GM23338 (cell line): ENCODE measurements around the gene MICALL2. TPM values are rescaled to one million over a fixed set of nuclear protein-coding genes. Genes with fewer than 3 reads are reported as not detected.

Experiments used
- ATAC-seq: fragments of 200-7000 bp; cut with Tn5 transposase; 3 replicates; pipeline ENCODE4 v1.9.1; 2020
- DNase-seq: peaks from one replicate; pipeline ENCODE4 v3.0.0-alpha.2; 2015; ENCODE audit warnings: low spot score
- H2AFZ ChIP-seq: fragments of 200-600 bp; sonication (generic); 2 replicates; pipeline ENCODE4 v1.8.0; 2016; ENCODE audit warnings: antibody characterized with exemption, mild to moderate bottlenecking, moderate library complexity
- H3F3A ChIP-seq: fragments of 200-600 bp; sonication (generic); replicated peaks from 2 replicates; pipeline ENCODE4 v1.8.0; 2017; ENCODE audit warnings: antibody characterized with exemption, mixed run types, low read depth
- H3K27ac ChIP-seq: fragments of 200-600 bp; sonication (generic); 2 replicates; pipeline ENCODE4 v1.6.1; 2016; ENCODE audit warnings: low read depth
- H3K27me3 ChIP-seq: fragments of 200-600 bp; sonication (generic); 2 replicates; pipeline ENCODE4 v1.8.0; 2016; ENCODE audit warnings: mild to moderate bottlenecking, mixed run types, moderate library complexity; ENCODE audit not compliant: insufficient read depth
- H3K36me3 ChIP-seq: fragments of 200-600 bp; sonication (generic); 2 replicates; pipeline ENCODE4 v1.8.0; 2016; ENCODE audit warnings: mild to moderate bottlenecking; ENCODE audit not compliant: insufficient read depth
- H3K4me1 ChIP-seq: fragments of 200-600 bp; sonication (generic); 2 replicates; pipeline ENCODE4 v1.8.0; 2016; ENCODE audit warnings: mild to moderate bottlenecking, moderate library complexity; ENCODE audit not compliant: insufficient read depth
- H3K4me2 ChIP-seq: fragments of 200-600 bp; sonication (generic); 2 replicates; pipeline ENCODE4 v1.7.1; 2017; ENCODE audit warnings: mixed run types
- H3K4me3 ChIP-seq: fragments of 200-600 bp; sonication (generic); 2 replicates; pipeline ENCODE4 v1.6.1; 2016; ENCODE audit warnings: mixed run types
- H3K79me2 ChIP-seq: fragments of 200-600 bp; sonication (generic); replicated peaks from 2 replicates; pipeline ENCODE4 v1.8.0; 2017; ENCODE audit warnings: mild to moderate bottlenecking; ENCODE audit not compliant: insufficient read depth
- H3K9me2 ChIP-seq: fragments of 200-600 bp; sonication (generic); 2 replicates; pipeline ENCODE4 v1.8.0; 2017; ENCODE audit not compliant: insufficient read depth
- H4K20me1 ChIP-seq: fragments of 200-600 bp; sonication (generic); replicated peaks from 2 replicates; pipeline ENCODE4 v1.8.0; 2017; ENCODE audit warnings: mild to moderate bottlenecking; ENCODE audit not compliant: insufficient read depth
- H3K27ac Mint-ChIP-seq: 2 replicates; pipeline ENCODE4 v1.8.0; 2020; ENCODE audit warnings: inconsistent platforms, mild to moderate bottlenecking, moderate library complexity, mixed read lengths
- H3K27me3 Mint-ChIP-seq: 3 replicates; pipeline ENCODE4 v1.8.0; 2022; ENCODE audit warnings: low read depth, mild to moderate bottlenecking, moderate library complexity, mixed read lengths, inconsistent platforms; ENCODE audit not compliant: insufficient read depth, poor library complexity
- H3K36me3 Mint-ChIP-seq: 3 replicates; pipeline ENCODE4 v1.8.0; 2021; ENCODE audit warnings: low read depth, mild to moderate bottlenecking, inconsistent platforms, moderate library complexity, mixed read lengths
- H3K4me1 Mint-ChIP-seq: 3 replicates; pipeline ENCODE4 v1.8.0; 2020; ENCODE audit warnings: mild to moderate bottlenecking, inconsistent platforms, mixed read lengths
- H3K4me3 Mint-ChIP-seq: 3 replicates; pipeline ENCODE4 v1.8.0; 2021; ENCODE audit warnings: moderate library complexity, mild to moderate bottlenecking, inconsistent platforms, mixed read lengths
- H3K9me3 Mint-ChIP-seq: 3 replicates; pipeline ENCODE4 v1.8.0; 2020; ENCODE audit warnings: moderate library complexity, mild to moderate bottlenecking, inconsistent platforms, mixed read lengths
- EZH2 ChIP-seq: fragments of 200-600 bp; sonication (generic); IDR thresholded peaks from one replicate; pipeline ENCODE4 v1.8.0; 2017; ENCODE audit warnings: antibody characterized with exemption, mild to moderate bottlenecking, low read depth; ENCODE audit not compliant: unreplicated experiment
- JUNB ChIP-seq: IDR thresholded peaks from one replicate; pipeline ENCODE4 v1.6.1; 2016; ENCODE audit warnings: antibody characterized with exemption; ENCODE audit not compliant: unreplicated experiment
- NANOG ChIP-seq: IDR thresholded peaks from 2 replicates; pipeline ENCODE4 v1.6.1; 2016; ENCODE audit warnings: antibody characterized with exemption, borderline replicate concordance
- POLR2AphosphoS5 ChIP-seq: IDR thresholded peaks from 2 replicates; pipeline ENCODE4 v1.6.1; 2016; ENCODE audit warnings: antibody characterized with exemption, low read depth
- ZNF114 ChIP-seq: fragments of 250-450 bp; sonication (Bioruptor Pico); IDR thresholded peaks from 2 replicates; pipeline ENCODE4 v1.5.0; 2020; ENCODE audit warnings: mild to moderate bottlenecking, moderate library complexity
- ZNF331 ChIP-seq: fragments of 250-450 bp; sonication (Bioruptor Pico); IDR thresholded peaks from 2 replicates; pipeline ENCODE4 v1.5.0; 2020; ENCODE audit warnings: low read depth, mild to moderate bottlenecking, moderate library complexity
- polyA plus RNA-seq: library from polyadenylated mRNA; unstranded; fragments of >200 nt; fragmentation: Nextera tagmentation; extraction: Ambion mirVana; gene quantifications from 2 replicates; pipeline ENCODE4 v1.2.1, GENCODE V29; 2016
- total RNA-seq: library from RNA; depleted of rRNA; stranded (reverse); fragments of >200 nt; shearing (Covaris generic); gene quantifications from 2 replicates; pipeline ENCODE4 v1.2.3, GENCODE V29; 2014
- TF ChIP-seq, protein P1 (sequence below): fragments of 250-450 bp; sonication (Bioruptor Pico); IDR thresholded peaks from 2 replicates; pipeline ENCODE4 v1.5.0; 2020; ENCODE audit warnings: mild to moderate bottlenecking, moderate library complexity
- TF ChIP-seq, protein P2 (sequence below): IDR thresholded peaks from one replicate; pipeline ENCODE4 v1.6.1; 2018; ENCODE audit warnings: antibody characterized with exemption; ENCODE audit not compliant: unreplicated experiment

MICALL2 gene
- total and polyA plus RNA-seq, 2 experiments from 2014 or later = 7.0 to 13.0 TPM

DNA sequence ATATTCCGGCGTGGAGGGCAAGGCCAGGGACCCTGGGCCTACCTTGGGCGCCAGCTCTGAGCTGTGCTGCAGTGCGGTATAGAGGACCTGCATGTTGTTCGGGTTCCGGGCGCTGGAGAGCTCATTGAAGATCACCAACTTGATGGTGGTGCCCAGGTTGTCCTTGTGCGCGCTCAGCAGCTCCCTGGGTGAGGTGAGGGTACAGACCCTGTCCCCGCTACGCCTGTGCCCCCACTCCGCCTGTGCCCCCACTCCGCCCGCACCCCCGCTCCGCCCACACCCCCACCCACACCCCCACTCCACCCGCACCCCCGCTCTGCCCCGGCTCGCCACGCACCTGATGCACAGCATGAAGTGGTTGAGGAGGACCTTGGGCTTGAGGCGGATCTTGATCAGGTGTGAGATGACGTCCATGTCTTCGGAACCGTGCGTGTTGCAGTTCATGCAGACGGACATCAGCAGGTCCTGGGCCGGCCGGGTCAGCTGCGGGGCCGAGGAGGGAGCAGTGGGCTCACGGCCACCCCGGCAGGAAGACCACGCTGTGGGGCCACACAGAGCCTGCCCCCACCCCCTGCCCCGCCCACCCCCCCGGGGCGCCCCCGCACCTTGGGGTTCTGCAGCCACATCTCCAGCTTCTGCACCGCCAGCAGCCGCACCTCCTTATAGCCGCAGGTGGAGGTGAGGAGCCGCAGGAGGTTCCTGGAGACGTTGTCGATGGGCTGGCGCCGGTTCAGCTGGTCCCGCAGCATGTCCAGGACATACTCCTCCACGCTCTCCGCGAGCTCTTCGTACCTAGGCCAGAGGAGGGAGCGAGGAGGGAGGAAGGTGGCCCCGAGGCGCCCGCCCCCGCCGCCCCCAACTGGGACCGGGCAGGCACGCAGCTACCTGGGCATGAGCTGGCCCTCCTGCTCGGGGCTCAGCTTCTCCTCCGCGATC, 39.4 kb upstream of the MICALL2 start:
- Mint-ChIP-seq H3K4me3 (no peak overlapping the region), H3K27me3 (peaks cover 7% of the 10 kb centered on the region), H3K36me3 (peaks cover 48% of the 10 kb centered on the region), H3K27ac (no peak overlapping the region), H3K4me1 (peaks cover 9% of the 10 kb centered on the region), H3K9me3 (no peaks in the 10 kb centered on the region)
- Histone ChIP-seq H3K4me3 (no peak overlapping the region), H3K36me3 (peaks cover 8% of the 10 kb centered on the region; the same call in 1 of the 2 replicates), H3K27me3 (no peaks in the 10 kb centered on the region), H3K27ac (no peak overlapping the region), H2AFZ (no peak overlapping the region), H3K4me1 (no peaks in the 10 kb centered on the region; the same call in 1 of the 2 replicates), H4K20me1 (peaks cover 4% of the 10 kb centered on the region; the same call in 1 of the 2 replicates), H3K9me2 (no peaks in the 10 kb centered on the region), H3K4me2 (no peak overlapping the region), H3F3A (no peaks in the 10 kb centered on the region), H3K79me2 (peaks cover 32% of the 10 kb centered on the region)
- no peak for DNase-seq
- ATAC-seq = no peak
- TF ChIP-seq ZNF331 (CRISPR knock-in tag) = no peak
- TF ChIP-seq ZNF114 (CRISPR knock-in tag) = no peak
- TF ChIP-seq EZH2 = no peak
- TF ChIP-seq POLR2AphosphoS5 = no peak
- TF ChIP-seq JUNB = no peak
- TF ChIP-seq NANOG = no peak
- TF ChIP-seq, protein P1, sequence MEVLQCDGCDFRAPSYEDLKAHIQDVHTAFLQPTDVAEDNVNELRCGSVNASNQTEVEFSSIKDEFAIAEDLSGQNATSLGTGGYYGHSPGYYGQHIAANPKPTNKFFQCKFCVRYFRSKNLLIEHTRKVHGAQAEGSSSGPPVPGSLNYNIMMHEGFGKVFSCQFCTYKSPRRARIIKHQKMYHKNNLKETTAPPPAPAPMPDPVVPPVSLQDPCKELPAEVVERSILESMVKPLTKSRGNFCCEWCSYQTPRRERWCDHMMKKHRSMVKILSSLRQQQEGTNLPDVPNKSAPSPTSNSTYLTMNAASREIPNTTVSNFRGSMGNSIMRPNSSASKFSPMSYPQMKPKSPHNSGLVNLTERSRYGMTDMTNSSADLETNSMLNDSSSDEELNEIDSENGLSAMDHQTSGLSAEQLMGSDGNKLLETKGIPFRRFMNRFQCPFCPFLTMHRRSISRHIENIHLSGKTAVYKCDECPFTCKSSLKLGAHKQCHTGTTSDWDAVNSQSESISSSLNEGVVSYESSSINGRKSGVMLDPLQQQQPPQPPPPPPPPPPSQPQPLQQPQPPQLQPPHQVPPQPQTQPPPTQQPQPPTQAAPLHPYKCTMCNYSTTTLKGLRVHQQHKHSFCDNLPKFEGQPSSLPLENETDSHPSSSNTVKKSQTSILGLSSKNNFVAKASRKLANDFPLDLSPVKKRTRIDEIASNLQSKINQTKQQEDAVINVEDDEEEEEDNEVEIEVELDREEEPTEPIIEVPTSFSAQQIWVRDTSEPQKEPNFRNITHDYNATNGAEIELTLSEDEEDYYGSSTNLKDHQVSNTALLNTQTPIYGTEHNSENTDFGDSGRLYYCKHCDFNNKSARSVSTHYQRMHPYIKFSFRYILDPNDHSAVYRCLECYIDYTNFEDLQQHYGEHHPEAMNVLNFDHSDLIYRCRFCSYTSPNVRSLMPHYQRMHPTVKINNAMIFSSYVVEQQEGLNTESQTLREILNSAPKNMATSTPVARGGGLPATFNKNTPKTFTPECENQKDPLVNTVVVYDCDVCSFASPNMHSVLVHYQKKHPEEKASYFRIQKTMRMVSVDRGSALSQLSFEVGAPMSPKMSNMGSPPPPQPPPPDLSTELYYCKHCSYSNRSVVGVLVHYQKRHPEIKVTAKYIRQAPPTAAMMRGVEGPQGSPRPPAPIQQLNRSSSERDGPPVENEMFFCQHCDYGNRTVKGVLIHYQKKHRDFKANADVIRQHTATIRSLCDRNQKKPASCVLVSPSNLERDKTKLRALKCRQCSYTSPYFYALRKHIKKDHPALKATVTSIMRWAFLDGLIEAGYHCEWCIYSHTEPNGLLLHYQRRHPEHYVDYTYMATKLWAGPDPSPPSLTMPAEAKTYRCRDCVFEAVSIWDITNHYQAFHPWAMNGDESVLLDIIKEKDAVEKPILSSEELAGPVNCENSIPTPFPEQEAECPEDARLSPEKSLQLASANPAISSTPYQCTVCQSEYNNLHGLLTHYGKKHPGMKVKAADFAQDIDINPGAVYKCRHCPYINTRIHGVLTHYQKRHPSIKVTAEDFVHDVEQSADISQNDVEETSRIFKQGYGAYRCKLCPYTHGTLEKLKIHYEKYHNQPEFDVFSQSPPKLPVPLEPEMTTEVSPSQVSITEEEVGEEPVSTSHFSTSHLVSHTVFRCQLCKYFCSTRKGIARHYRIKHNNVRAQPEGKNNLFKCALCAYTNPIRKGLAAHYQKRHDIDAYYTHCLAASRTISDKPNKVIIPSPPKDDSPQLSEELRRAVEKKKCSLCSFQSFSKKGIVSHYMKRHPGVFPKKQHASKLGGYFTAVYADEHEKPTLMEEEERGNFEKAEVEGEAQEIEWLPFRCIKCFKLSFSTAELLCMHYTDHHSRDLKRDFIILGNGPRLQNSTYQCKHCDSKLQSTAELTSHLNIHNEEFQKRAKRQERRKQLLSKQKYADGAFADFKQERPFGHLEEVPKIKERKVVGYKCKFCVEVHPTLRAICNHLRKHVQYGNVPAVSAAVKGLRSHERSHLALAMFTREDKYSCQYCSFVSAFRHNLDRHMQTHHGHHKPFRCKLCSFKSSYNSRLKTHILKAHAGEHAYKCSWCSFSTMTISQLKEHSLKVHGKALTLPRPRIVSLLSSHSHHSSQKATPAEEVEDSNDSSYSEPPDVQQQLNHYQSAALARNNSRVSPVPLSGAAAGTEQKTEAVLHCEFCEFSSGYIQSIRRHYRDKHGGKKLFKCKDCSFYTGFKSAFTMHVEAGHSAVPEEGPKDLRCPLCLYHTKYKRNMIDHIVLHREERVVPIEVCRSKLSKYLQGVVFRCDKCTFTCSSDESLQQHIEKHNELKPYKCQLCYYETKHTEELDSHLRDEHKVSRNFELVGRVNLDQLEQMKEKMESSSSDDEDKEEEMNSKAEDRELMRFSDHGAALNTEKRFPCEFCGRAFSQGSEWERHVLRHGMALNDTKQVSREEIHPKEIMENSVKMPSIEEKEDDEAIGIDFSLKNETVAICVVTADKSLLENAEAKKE (CRISPR knock-in tag) = no peak
- TF ChIP-seq, protein P2, sequence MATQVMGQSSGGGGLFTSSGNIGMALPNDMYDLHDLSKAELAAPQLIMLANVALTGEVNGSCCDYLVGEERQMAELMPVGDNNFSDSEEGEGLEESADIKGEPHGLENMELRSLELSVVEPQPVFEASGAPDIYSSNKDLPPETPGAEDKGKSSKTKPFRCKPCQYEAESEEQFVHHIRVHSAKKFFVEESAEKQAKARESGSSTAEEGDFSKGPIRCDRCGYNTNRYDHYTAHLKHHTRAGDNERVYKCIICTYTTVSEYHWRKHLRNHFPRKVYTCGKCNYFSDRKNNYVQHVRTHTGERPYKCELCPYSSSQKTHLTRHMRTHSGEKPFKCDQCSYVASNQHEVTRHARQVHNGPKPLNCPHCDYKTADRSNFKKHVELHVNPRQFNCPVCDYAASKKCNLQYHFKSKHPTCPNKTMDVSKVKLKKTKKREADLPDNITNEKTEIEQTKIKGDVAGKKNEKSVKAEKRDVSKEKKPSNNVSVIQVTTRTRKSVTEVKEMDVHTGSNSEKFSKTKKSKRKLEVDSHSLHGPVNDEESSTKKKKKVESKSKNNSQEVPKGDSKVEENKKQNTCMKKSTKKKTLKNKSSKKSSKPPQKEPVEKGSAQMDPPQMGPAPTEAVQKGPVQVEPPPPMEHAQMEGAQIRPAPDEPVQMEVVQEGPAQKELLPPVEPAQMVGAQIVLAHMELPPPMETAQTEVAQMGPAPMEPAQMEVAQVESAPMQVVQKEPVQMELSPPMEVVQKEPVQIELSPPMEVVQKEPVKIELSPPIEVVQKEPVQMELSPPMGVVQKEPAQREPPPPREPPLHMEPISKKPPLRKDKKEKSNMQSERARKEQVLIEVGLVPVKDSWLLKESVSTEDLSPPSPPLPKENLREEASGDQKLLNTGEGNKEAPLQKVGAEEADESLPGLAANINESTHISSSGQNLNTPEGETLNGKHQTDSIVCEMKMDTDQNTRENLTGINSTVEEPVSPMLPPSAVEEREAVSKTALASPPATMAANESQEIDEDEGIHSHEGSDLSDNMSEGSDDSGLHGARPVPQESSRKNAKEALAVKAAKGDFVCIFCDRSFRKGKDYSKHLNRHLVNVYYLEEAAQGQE = no peak
